Astrocyte (in vitro differentiated cells and primary cell): ENCODE results near the gene C1QTNF5.

Experiments
- EZH2 ChIP-seq: IDR thresholded peaks from 2 replicates; pipeline ENCODE4 v1.6.1; 2012; ENCODE audit warnings: mild to moderate bottlenecking, low read length, inconsistent platforms; ENCODE audit not compliant: insufficient read depth
- TF ChIP-seq, protein P1 (sequence below): IDR thresholded peaks from 2 replicates; pipeline ENCODE4 v1.5.1; 2011; ENCODE audit warnings: low read depth, mild to moderate bottlenecking, inconsistent platforms, low read length, moderate library complexity; ENCODE audit not compliant: insufficient read depth

- TF ChIP-seq, protein P1, sequence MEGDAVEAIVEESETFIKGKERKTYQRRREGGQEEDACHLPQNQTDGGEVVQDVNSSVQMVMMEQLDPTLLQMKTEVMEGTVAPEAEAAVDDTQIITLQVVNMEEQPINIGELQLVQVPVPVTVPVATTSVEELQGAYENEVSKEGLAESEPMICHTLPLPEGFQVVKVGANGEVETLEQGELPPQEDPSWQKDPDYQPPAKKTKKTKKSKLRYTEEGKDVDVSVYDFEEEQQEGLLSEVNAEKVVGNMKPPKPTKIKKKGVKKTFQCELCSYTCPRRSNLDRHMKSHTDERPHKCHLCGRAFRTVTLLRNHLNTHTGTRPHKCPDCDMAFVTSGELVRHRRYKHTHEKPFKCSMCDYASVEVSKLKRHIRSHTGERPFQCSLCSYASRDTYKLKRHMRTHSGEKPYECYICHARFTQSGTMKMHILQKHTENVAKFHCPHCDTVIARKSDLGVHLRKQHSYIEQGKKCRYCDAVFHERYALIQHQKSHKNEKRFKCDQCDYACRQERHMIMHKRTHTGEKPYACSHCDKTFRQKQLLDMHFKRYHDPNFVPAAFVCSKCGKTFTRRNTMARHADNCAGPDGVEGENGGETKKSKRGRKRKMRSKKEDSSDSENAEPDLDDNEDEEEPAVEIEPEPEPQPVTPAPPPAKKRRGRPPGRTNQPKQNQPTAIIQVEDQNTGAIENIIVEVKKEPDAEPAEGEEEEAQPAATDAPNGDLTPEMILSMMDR = peak; percentile 17
- no peak for TF ChIP-seq EZH2
Measured at GRCh38 chr11:119389611-119390254, 49.0 kb upstream of the C1QTNF5 start.
